Measurements from ENCODE around the gene TUBGCP6. TPM values are rescaled to one million over a fixed set of nuclear protein-coding genes. Genes with fewer than 3 reads are reported as not detected.
A peak's percentile ranks its signal among the peaks of the same experiment; 100 is the strongest.
"Not testable (repeated sequence)": the region's sequence is repeated elsewhere in the genome, so short reads cannot be mapped to it uniquely, and the experiment has no call there.

The TUBGCP6 gene
- total RNA-seq, 1 donor from 2014 or later: 48.5 TPM

DNA sequence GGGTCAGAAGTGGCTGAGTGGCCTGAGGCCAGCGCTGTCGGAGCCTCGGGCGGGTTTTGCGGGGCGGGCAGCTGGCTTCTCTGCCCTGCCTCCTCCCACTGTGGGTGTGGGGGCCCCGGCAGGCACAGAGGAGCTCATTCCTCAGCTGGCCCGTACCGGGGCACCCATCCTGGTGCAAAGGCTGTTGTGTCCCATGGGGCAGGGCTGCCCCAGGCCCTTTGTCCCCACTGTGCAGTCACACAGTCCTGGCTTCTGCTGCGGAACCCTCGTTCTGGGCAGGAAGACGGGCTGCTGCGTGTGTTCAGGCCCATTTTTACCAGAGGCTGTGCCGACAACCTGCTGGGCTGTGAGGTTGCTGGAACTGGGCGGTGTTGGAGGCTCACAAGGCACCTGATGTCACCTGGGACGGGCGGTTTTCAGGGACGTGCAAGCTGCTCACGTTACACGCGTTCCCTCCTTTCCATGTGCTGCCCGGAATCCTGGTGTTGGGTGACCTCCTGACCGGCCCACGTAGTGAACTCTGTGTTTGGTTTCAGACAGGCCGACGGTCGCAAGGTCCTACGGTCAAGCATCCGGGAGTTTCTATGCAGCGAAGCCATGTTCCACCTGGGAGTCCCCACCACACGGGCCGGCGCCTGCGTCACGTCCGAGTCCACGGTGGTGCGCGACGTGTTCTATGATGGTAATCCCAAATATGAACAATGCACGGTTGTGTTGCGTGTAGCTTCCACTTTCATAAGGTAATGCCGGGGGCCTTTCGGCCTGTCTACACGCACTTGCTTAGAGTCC, 38.8 kb downstream of the TUBGCP6 start:
- peaks cover 12% of the 10 kb centered on the region for H3K27me3 Mint-ChIP-seq (ENCODE audit: unreplicated experiment)
- H3K27ac Mint-ChIP-seq (ENCODE audit: unreplicated experiment): no peak overlapping the region
- TF ChIP-seq, protein P1, sequence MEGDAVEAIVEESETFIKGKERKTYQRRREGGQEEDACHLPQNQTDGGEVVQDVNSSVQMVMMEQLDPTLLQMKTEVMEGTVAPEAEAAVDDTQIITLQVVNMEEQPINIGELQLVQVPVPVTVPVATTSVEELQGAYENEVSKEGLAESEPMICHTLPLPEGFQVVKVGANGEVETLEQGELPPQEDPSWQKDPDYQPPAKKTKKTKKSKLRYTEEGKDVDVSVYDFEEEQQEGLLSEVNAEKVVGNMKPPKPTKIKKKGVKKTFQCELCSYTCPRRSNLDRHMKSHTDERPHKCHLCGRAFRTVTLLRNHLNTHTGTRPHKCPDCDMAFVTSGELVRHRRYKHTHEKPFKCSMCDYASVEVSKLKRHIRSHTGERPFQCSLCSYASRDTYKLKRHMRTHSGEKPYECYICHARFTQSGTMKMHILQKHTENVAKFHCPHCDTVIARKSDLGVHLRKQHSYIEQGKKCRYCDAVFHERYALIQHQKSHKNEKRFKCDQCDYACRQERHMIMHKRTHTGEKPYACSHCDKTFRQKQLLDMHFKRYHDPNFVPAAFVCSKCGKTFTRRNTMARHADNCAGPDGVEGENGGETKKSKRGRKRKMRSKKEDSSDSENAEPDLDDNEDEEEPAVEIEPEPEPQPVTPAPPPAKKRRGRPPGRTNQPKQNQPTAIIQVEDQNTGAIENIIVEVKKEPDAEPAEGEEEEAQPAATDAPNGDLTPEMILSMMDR (IDR thresholded peaks at IDR 0.05; ENCODE audit: unreplicated experiment): no peak
- peaks cover 6% of the 10 kb centered on the region for H3K4me1 Mint-ChIP-seq (ENCODE audit: unreplicated experiment)
- H3K9me3 Mint-ChIP-seq (ENCODE audit: unreplicated experiment): no peaks in the 10 kb centered on the region
- no peak overlapping the region for H3K4me3 Mint-ChIP-seq (ENCODE audit: unreplicated experiment)
- H3K36me3 Mint-ChIP-seq (ENCODE audit: low read depth, unreplicated experiment): peaks cover 14% of the 10 kb centered on the region
- DNase-seq (ENCODE audit: low spot score): no peak

DNA sequence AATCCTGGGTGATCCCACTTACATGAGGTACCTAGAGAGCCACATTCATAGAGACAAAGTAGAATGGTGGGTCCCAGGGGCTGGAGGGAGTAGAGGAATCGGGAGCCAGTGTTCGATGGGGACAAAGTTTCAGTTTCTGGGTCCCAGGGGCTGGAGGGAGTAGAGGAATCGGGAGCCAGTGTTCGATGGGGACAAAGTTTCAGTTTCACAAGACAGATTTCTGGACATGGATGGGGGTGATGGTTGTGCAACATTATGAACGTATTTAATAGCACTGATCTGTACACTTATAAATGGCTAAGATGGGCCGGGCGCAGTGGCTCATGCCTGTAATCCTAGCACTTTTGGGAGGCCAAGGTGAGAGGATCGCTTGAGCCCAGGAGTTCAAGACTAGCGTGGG, 39.8 kb downstream of the TUBGCP6 start:
- Mint-ChIP-seq H3K27ac (ENCODE audit: unreplicated experiment) (peak overlapping the region; percentile 15), H3K36me3 (ENCODE audit: low read depth, unreplicated experiment) (peaks cover 14% of the 10 kb centered on the region)

DNA sequence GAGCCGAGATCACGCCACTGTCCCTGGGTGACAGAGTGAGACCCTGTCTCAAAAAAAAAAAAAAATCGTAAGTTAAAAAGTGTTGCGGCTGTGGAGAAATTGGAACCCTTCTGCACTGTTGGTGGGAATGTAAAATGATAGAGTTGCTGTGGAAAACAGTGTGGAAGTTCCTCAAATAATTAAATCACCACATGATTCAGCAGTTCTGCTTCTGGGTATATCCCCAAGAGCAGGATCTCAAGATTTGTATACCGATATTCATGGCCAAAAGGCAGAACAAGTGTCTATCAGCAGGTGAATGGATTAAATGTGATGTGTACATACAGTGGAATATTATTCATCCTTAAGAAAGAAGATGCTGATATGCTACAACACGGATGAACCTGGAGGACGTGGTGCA, 40.3 kb downstream of the TUBGCP6 start:
- H3K27ac Mint-ChIP-seq (ENCODE audit: unreplicated experiment): peak overlapping the region; percentile 15
- no peak for DNase-seq (ENCODE audit: low spot score)
- TF ChIP-seq, protein P1 (IDR thresholded peaks at IDR 0.05; ENCODE audit: unreplicated experiment): no peak
- peaks cover 10% of the 10 kb centered on the region for H3K36me3 Mint-ChIP-seq (ENCODE audit: low read depth, unreplicated experiment)
- H3K4me3 Mint-ChIP-seq (ENCODE audit: unreplicated experiment): peak overlapping the region; percentile 6
- H3K27me3 Mint-ChIP-seq (ENCODE audit: unreplicated experiment): peaks cover 8% of the 10 kb centered on the region
- no peaks in the 10 kb centered on the region for H3K9me3 Mint-ChIP-seq (ENCODE audit: unreplicated experiment)
- H3K4me1 Mint-ChIP-seq (ENCODE audit: unreplicated experiment): peaks cover 6% of the 10 kb centered on the region

More for the DNA sequence above, 39.8 kb downstream of the TUBGCP6 start:
- Mint-ChIP-seq H3K4me3 (ENCODE audit: unreplicated experiment) (peak overlapping the region; percentile 6), H3K27me3 (ENCODE audit: unreplicated experiment) (peaks cover 12% of the 10 kb centered on the region)
- not testable (repeated sequence) for H3K9me3 Mint-ChIP-seq (ENCODE audit: unreplicated experiment); DNase-seq (ENCODE audit: low spot score); H3K4me1 Mint-ChIP-seq (ENCODE audit: unreplicated experiment)

DNA sequence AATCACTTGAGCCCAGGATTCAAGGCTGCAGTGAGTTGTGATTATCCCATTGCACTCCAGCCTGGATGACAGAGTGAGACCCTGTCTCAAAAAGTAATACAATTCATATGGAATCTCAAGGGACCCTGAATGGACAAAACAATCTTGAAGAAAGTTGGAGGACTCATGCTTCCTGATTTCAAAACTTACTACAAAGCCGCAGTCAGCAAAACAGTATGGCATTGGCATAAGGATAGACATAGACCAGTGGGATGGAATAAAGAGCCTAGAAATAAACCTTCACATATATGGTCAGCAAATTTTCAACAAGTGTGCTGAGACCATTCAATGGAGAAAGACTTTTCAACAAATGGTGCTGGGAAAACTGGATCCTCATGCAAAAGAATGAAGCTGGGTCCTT, 41.5 kb downstream of the TUBGCP6 start:
- TF ChIP-seq, protein P1 (IDR thresholded peaks at IDR 0.05; ENCODE audit: unreplicated experiment): no peak
- Mint-ChIP-seq H3K27me3 (ENCODE audit: unreplicated experiment) (peaks cover 8% of the 10 kb centered on the region), H3K9me3 (ENCODE audit: unreplicated experiment) (no peaks in the 10 kb centered on the region), H3K4me3 (ENCODE audit: unreplicated experiment) (no peak overlapping the region), H3K27ac (ENCODE audit: unreplicated experiment) (no peak overlapping the region), H3K4me1 (ENCODE audit: unreplicated experiment) (peaks cover 6% of the 10 kb centered on the region), H3K36me3 (ENCODE audit: low read depth, unreplicated experiment) (peaks cover 10% of the 10 kb centered on the region)
- DNase-seq (ENCODE audit: low spot score): no peak

DNA sequence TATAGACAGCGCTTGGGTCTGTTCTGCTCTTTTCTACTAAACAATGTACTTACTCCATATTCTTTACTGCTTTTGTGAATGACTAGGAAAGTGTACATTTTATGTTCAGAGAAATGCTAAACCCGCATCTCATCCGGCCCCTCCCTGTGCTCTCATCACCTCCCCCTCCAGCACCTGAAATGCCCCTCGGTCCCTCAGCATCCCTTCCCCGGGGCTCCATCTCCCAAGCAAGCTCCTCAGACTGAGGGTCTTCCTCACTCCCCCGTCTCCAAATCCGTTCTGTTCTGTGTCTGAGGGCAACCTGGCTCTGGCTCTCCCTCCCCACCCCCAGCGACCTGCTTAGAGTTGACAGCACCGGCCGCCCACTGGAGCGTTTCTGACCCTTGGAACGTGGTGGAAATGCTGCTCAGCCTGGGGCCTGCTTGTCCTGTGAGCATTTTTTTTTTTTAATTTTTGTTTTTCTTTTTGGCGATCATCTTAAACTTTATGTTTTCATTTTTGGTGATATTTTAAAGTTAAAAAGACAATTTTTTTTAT, 42.6 kb downstream of the TUBGCP6 start:
- Mint-ChIP-seq H3K9me3 (ENCODE audit: unreplicated experiment) (no peaks in the 10 kb centered on the region), H3K27ac (ENCODE audit: unreplicated experiment) (peak overlapping the region; percentile 24), H3K36me3 (ENCODE audit: low read depth, unreplicated experiment) (peaks cover 10% of the 10 kb centered on the region), H3K4me3 (ENCODE audit: unreplicated experiment) (peak overlapping the region; percentile 92), H3K4me1 (ENCODE audit: unreplicated experiment) (peaks cover 6% of the 10 kb centered on the region), H3K27me3 (ENCODE audit: unreplicated experiment) (peaks cover 7% of the 10 kb centered on the region)
- TF ChIP-seq, protein P1 (IDR thresholded peaks at IDR 0.05; ENCODE audit: unreplicated experiment): no peak
- DNase-seq (ENCODE audit: low spot score): no peak

All from endothelial cell (in vitro differentiated cells).